Mesendoderm (in vitro differentiated cells): ENCODE measurements around the gene KYNU.
"Not testable (repeated sequence)": the region's sequence is repeated elsewhere in the genome, so short reads cannot be mapped to it uniquely, and the experiment has no call there.

Experiments
- DNase-seq: peaks from one replicate; pipeline ENCODE4 v3.0.0; 2013
- H2AK5ac ChIP-seq: 2 replicates; pipeline ENCODE4 v1.6.1; 2013; ENCODE audit warnings: low read length, inconsistent platforms
- H2BK120ac ChIP-seq: 2 replicates; pipeline ENCODE4 v1.6.1; 2013; ENCODE audit warnings: low read depth, mild to moderate bottlenecking, low read length, moderate library complexity, mixed read lengths
- H2BK15ac ChIP-seq: replicated peaks from 2 replicates; pipeline ENCODE4 v1.6.1; 2013; ENCODE audit warnings: low read depth, mild to moderate bottlenecking, moderate library complexity
- H2BK5ac ChIP-seq: 2 replicates; pipeline ENCODE4 v1.6.1; 2013; ENCODE audit warnings: low read length, inconsistent platforms
- H3K18ac ChIP-seq: 2 replicates; pipeline ENCODE4 v1.6.1; 2013; ENCODE audit warnings: mild to moderate bottlenecking, low read length, mixed read lengths
- H3K23ac ChIP-seq: one replicate; pipeline ENCODE4 v1.6.1; 2013; ENCODE audit warnings: low read length
- H3K27ac ChIP-seq: 2 replicates; pipeline ENCODE4 v1.5.1; 2013; ENCODE audit warnings: low read depth, mild to moderate bottlenecking, inconsistent platforms, low read length, moderate library complexity
- H3K27me3 ChIP-seq: 2 replicates; pipeline ENCODE4 v1.6.1; 2013; ENCODE audit warnings: low read length, control low read depth, mild to moderate bottlenecking, inconsistent platforms; ENCODE audit not compliant: insufficient read depth, poor library complexity
- H3K36me3 ChIP-seq: 2 replicates; pipeline ENCODE4 v1.6.1; 2013; ENCODE audit warnings: low read length, inconsistent platforms; ENCODE audit not compliant: control insufficient read depth, insufficient read depth
- H3K4ac ChIP-seq: one replicate; pipeline ENCODE4 v1.6.1; 2013; ENCODE audit warnings: low read depth, mild to moderate bottlenecking, low read length, moderate library complexity
- H3K4me1 ChIP-seq: 2 replicates; pipeline ENCODE4 v1.6.1; 2013; ENCODE audit warnings: low read depth, low read length, inconsistent platforms; ENCODE audit not compliant: control insufficient read depth
- H3K4me2 ChIP-seq: 2 replicates; pipeline ENCODE4 v1.6.1; 2013; ENCODE audit warnings: low read length
- H3K4me3 ChIP-seq: 2 replicates; pipeline ENCODE4 v1.5.1; 2013; ENCODE audit warnings: mild to moderate bottlenecking, low read length
- H3K56ac ChIP-seq: one replicate; pipeline ENCODE4 v1.6.1; 2013; ENCODE audit warnings: low read length
- H3K79me1 ChIP-seq: 2 replicates; pipeline ENCODE4 v1.6.1; 2013; ENCODE audit warnings: low read length, inconsistent platforms
- H3K79me2 ChIP-seq: 2 replicates; pipeline ENCODE4 v1.6.1; 2013; ENCODE audit warnings: mild to moderate bottlenecking, low read length; ENCODE audit not compliant: control insufficient read depth, insufficient read depth
- H3K9ac ChIP-seq: 2 replicates; pipeline ENCODE4 v1.6.1; 2013; ENCODE audit warnings: low read length, inconsistent platforms
- H4K5ac ChIP-seq: one replicate; pipeline ENCODE4 v1.6.1; 2013; ENCODE audit warnings: low read length
- H4K8ac ChIP-seq: one replicate; pipeline ENCODE4 v1.6.1; 2013; ENCODE audit warnings: low read depth, mild to moderate bottlenecking, control low read depth, low read length, moderate library complexity
- WGBS: extraction: QIAGEN DNeasy Blood & Tissue Kit; methylation state at CpG from one replicate; pipeline ENCODE4 v1.1.7; 2013; ENCODE audit warnings: low lambda C conversion rate, missing lambda C conversion rate; ENCODE audit not compliant: insufficient coverage; ENCODE audit errors: extremely low coverage; 5-methylcytosine and 5-hydroxymethylcytosine counted together

Gene KYNU

DNA sequence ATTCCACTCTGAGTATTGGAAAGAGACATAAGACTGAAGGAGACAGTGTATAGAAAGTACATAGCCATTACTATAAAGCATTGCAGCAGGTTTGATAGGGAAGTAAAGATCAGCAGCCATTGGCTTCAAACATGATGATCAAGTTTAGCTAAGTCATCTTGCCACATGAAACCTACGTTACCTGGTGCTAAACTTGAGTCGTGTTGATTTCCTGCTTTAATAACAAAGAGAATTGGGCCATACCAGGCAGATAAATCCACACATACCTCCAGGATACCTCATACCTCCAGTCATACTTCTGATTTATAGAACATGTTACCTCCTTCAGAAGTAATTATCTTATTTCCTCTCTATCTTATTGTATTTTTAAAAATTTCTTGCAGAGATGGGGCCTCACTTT is 10.3 kb upstream of the KYNU start:
- Histone ChIP-seq H3K4me1 (no peaks in the 10 kb centered on the region), H3K4ac (no peak overlapping the region), H2AK5ac (no peak overlapping the region), H3K36me3 (no peaks in the 10 kb centered on the region), H3K4me2 (no peak overlapping the region), H3K79me2 (no peaks in the 10 kb centered on the region), H3K23ac (no peak overlapping the region), H3K4me3 (no peak overlapping the region), H3K27me3 (no peaks in the 10 kb centered on the region), H3K56ac (no peak overlapping the region), H3K79me1 (no peaks in the 10 kb centered on the region), H3K18ac (no peak overlapping the region), H2BK120ac (no peak overlapping the region), H4K8ac (no peak overlapping the region), H3K9ac (no peak overlapping the region), H3K27ac (no peak overlapping the region), H2BK5ac (no peak overlapping the region), H4K5ac (no peak overlapping the region), H2BK15ac (no peak overlapping the region)
- no CpG with 5 or more reads among the region's 2 CpGs for WGBS
- no peak for DNase-seq

DNA sequence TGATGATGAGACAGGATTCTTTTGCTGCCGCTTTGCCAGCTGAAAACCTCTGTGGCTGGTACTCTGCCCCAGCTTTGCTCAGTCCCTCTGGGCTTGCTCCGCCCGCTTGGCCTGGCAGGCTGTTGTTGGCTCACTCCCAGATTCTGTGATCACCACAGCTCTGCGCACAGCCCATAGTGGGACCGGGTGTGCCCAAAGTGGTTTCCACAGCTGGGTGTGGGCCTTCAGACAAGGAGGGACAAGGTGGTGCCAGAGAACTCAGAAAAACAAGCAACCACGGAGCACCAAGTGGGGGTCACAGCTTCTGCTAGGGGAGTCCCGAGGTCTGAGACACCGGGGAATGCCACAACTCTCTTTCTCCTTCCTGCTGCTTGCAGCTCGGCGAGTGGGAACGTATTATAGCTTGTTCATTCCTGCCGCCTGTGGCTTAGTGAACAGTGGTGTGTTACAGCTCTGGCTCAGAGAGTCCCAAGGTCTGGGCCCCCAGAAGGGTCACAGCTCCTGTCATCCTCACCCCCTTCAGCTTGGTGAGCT is 9.2 kb upstream of the KYNU start:
- Histone ChIP-seq H3K79me2 (no peaks in the 10 kb centered on the region), H3K36me3 (no peaks in the 10 kb centered on the region), H3K9ac (no peak overlapping the region), H3K4me2 (no peak overlapping the region), H2BK15ac (no peak overlapping the region), H4K8ac (no peak overlapping the region), H2BK5ac (no peak overlapping the region), H3K27ac (no peak overlapping the region), H3K27me3 (no peaks in the 10 kb centered on the region), H3K4me3 (no peak overlapping the region), H3K79me1 (no peaks in the 10 kb centered on the region), H3K56ac (no peak overlapping the region), H3K4ac (no peak overlapping the region), H2AK5ac (no peak overlapping the region), H3K23ac (no peak overlapping the region), H4K5ac (no peak overlapping the region), H2BK120ac (no peak overlapping the region), H3K18ac (no peak overlapping the region), H3K4me1 (no peaks in the 10 kb centered on the region)
- DNase-seq = no peak
- no CpG with 5 or more reads among the region's 12 CpGs for WGBS

- H3K4me3 ChIP-seq = not testable (repeated sequence)
- WGBS = no CpG with 5 or more reads among the region's 7 CpGs
Observed at GRCh38 chr2:142869065-142869460, 8.4 kb upstream of the KYNU start.

DNA sequence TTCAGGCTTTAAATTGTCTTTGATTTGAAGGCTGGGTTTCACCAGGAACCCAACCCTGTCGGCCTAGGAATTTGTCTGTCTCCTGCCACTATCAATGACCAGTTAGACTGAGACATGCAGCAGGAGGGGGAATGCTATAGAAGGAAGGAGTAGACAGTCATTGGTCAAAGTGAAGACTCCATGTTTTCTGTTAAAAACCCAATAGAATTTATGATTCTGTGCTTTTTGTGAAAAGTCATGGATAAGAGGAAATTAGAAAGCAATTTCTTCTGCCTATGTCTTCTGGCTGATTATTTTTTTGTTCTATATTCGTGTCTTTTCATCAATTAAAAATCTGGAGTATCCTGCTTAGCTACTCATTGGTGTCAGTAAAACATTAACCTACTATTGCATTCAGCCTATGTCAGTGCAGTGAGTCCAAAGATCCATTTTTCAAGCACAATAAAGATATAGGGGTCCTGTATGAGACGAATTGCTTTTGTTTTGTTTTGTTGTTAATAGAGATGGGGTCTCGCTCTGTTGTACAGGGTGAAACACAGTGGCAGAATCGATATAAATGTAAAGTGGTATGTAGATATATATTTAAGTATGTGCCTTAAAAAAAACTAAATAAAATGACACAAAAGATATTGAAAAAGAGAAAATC is 7.9 kb upstream of the KYNU start:
- Histone ChIP-seq H3K79me2 (no peaks in the 10 kb centered on the region), H3K79me1 (no peaks in the 10 kb centered on the region), H4K5ac (no peak overlapping the region), H3K27ac (no peak overlapping the region), H3K56ac (no peak overlapping the region), H3K4me3 (no peak overlapping the region), H2BK5ac (no peak overlapping the region), H4K8ac (no peak overlapping the region), H3K4ac (no peak overlapping the region), H3K36me3 (no peaks in the 10 kb centered on the region), H2BK120ac (no peak overlapping the region), H3K18ac (no peak overlapping the region), H2AK5ac (no peak overlapping the region), H3K4me1 (no peaks in the 10 kb centered on the region), H3K23ac (no peak overlapping the region), H3K27me3 (no peaks in the 10 kb centered on the region), H2BK15ac (no peak overlapping the region), H3K9ac (no peak overlapping the region), H3K4me2 (no peak overlapping the region)
- WGBS = 100% methylated on average over 2 of the region's 5 CpGs
- DNase-seq = no peak

More at GRCh38 chr2:142869065-142869460, 8.4 kb upstream of the KYNU start:
- not testable (repeated sequence) for H2AK5ac ChIP-seq, H3K4me1 ChIP-seq, H4K5ac ChIP-seq, H3K79me2 ChIP-seq, H4K8ac ChIP-seq, H3K9ac ChIP-seq, H3K4ac ChIP-seq, H3K23ac ChIP-seq, H2BK15ac ChIP-seq, H3K36me3 ChIP-seq, H3K27ac ChIP-seq, H3K18ac ChIP-seq, H3K27me3 ChIP-seq, H2BK5ac ChIP-seq, H2BK120ac ChIP-seq, H3K56ac ChIP-seq, DNase-seq, H3K4me2 ChIP-seq, H3K79me1 ChIP-seq

- no peak overlapping the region for H3K23ac ChIP-seq
- H3K79me2 ChIP-seq = no peaks in the 10 kb centered on the region
- no peak overlapping the region for H2AK5ac ChIP-seq
- no peaks in the 10 kb centered on the region for H3K36me3 ChIP-seq
- H2BK5ac ChIP-seq = no peak overlapping the region
- H3K4me2 ChIP-seq = no peak overlapping the region
- H3K56ac ChIP-seq = no peak overlapping the region
- no peak overlapping the region for H3K9ac ChIP-seq
- H3K27ac ChIP-seq = no peak overlapping the region
- H2BK15ac ChIP-seq = no peak overlapping the region
- no peak for DNase-seq
- WGBS = no CpG with 5 or more reads among the region's 2 CpGs
- no peak overlapping the region for H4K5ac ChIP-seq
- H2BK120ac ChIP-seq = no peak overlapping the region
- no peaks in the 10 kb centered on the region for H3K27me3 ChIP-seq
- no peak overlapping the region for H4K8ac ChIP-seq
- H3K4ac ChIP-seq = no peak overlapping the region
- H3K18ac ChIP-seq = no peak overlapping the region
- H3K4me1 ChIP-seq = no peaks in the 10 kb centered on the region
- H3K4me3 ChIP-seq = no peak overlapping the region
- H3K79me1 ChIP-seq = no peaks in the 10 kb centered on the region
Observed at GRCh38 chr2:142870526-142870925, 6.9 kb upstream of the KYNU start.

GRCh38 chr2:142871396-142871795 is 6.1 kb upstream of the KYNU start:
- H3K56ac ChIP-seq = no peak overlapping the region
- no peak overlapping the region for H2BK15ac ChIP-seq
- H2BK120ac ChIP-seq = no peak overlapping the region
- no peak for DNase-seq
- no peak overlapping the region for H3K9ac ChIP-seq
- H3K23ac ChIP-seq = no peak overlapping the region
- H3K4me2 ChIP-seq = no peak overlapping the region
- no peak overlapping the region for H3K4me3 ChIP-seq
- no peaks in the 10 kb centered on the region for H3K36me3 ChIP-seq
- no peak overlapping the region for H4K5ac ChIP-seq
- H3K79me1 ChIP-seq = no peaks in the 10 kb centered on the region
- no peak overlapping the region for H2AK5ac ChIP-seq
- no peaks in the 10 kb centered on the region for H3K27me3 ChIP-seq
- H2BK5ac ChIP-seq = no peak overlapping the region
- H4K8ac ChIP-seq = no peak overlapping the region
- WGBS = no CpG with 5 or more reads among the region's 6 CpGs
- no peak overlapping the region for H3K27ac ChIP-seq
- no peak overlapping the region for H3K18ac ChIP-seq
- H3K4ac ChIP-seq = no peak overlapping the region
- H3K79me2 ChIP-seq = no peaks in the 10 kb centered on the region
- no peaks in the 10 kb centered on the region for H3K4me1 ChIP-seq
